HG03175 (cell line): ENCODE measurements around the gene SPATS1.

Experiments
- ATAC-seq: cut with Tn5 transposase; IDR thresholded peaks from one replicate; pipeline ENCODE4 v1.9.1; 2021; ENCODE audit warnings: mild to moderate bottlenecking, moderate library complexity; ENCODE audit not compliant: unreplicated experiment

The SPATS1 gene, protein sequence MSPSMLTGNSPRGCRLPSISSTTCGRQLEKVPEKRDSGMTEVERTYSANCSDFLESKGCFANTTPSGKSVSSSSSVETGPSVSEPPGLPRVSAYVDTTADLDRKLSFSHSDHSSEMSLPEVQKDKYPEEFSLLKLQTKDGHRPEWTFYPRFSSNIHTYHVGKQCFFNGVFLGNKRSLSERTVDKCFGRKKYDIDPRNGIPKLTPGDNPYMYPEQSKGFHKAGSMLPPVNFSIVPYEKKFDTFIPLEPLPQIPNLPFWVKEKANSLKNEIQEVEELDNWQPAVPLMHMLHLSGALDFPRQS

DNA sequence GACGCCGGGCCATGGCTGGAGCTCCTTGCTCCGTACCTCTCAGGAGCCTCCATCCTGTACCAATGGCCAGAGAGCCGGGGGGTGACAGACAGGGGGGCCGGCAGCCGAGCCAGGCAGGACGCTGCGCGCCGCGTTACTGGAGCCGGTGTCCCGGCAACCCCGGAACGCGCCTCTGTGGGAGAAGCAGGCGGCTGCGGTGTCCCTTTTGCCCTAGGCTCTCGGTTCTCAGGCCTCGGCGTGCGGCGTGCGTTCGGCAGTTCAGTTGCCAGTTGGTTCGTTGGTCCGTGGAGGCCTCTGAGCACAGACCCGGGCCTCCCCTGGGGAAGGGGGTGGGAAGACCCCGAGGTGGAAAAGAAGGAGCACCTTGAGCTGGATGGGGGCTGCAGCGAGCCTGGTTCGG is at the start of gene SPATS1:
Gene SPATS1, plus strand, starts transcription at position 162 of the 400 bp plus-strand sequence. CDS start 446 bp downstream, outside the sequence.
- ATAC-seq = no peak

DNA sequence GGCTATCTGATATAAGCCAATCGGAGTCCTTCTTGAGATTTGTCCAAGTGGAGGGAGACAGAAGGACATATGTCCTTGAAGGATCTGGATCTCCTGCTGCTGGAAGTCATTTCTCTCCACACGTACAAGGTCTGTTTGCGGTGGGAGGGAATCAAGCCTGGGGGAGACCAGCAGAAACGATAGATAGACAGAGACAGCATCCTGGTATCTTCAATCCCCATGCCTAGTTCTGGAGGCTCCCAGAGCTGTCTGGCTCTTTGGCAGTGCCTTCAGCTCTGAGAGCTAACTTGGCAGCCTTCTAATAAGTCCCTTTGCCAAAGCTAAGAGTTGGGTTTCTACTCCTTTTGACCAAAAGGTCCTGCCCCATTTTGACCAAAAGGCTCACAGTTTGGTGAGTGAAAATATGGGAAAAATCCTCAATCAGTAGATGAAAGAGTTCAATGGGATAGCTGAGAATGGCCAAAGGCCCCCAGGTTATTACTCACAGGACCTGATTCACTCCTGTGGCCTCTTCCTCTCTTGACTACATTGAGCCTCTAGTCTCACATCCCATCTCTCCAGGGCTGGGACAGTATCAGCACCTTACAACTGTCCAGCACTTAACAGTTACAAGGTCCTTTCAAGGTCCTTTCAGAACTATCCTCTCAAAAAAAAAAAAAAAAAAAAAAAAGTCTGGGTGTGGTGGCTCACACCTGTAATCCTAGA is 49.6 kb upstream of the SPATS1 start:
- no peak for ATAC-seq

DNA sequence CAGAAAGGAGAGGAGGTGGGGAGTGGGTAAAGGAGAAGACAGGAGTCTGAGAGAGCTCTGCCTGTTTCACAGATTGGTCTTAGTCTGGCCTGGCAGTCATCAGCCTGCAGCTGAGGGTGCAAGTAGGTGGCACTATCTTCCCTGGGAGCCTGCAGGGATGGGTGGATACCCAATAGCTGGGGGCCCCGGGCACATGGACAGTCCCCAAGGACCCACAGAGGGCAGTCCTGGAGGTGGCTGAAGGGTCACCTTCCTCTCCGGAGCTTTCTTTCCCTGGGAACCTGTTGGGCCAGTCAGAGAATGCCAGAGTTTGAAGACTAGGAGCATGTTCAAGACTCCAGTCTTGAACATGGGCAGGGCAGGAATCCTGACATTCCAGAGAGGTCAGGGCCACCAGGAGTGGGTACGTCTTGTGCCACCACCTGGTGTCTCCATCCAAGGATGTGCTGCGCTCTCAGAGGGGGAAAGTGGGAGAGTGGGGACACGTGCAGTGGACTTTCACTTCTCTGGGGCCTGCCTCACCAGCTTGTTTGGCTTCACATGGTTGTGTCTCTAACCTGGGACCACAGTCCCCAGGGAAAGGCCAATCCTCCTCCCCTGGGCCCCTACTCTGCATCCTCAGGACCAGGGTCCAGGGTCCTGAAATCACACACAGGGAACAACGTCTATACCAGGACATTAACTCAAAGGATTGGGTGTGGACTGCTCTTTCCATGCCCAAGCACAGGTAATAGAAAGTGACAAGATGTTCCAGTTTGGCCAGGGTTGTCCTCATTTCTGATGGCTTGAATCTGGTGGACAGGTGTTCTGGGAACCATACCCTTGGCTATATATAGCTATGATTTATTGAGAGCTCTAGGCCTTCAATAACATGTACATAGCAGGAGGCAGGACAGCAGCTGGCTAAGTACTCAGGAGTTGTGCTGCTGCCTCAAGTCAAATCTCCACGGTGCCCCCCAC is 47.3 kb upstream of the SPATS1 start:
- no peak for ATAC-seq

DNA sequence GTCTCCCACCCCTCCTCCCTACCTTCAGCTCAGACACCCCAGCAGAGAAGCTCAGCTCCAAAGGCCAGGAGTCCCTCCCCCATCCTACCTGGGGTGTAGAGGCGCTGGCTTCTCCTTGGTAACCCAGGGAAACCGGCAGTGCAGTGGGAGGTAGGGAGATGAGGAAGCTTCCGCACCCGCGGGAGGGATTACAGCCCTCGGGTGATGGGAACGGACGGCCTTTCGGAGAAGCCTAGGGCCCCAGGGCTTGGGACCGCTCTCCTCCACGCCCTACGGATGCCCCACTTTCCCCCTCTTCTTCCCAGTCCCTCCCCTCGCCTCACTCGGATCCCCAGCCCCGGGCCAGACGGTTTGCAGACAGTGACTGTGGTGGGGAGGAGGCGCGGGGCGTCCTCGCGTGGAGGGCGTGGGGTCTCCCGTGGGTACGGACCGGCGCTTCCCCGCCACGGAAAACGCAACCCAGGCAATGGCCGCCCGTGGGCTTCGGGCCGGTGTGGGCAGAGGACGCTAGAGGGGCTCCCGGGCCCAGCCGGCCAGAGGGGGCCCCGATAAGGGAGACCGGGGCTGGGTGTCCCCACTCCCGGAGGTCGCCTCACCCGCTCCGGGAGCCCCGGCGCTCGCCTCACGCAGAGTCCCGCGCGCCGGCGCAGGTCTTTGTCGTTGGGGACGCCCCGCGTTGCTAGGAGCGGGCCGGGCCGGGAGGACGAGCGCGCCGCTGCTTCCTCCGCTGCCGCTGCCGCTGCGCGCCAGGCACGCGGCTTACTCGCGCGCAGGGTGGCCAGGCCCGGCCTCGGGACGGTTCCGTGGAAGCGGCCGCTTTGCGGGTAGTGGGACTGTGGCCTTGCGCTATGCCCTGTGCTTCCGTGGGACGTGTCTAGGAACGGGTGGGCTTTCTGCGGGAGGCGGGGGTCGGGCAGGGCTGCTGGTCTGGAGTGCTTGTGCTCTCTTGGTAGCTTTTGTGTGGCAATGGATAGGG is 45.1 kb upstream of the SPATS1 start:
- peak; percentile 52 for ATAC-seq

DNA sequence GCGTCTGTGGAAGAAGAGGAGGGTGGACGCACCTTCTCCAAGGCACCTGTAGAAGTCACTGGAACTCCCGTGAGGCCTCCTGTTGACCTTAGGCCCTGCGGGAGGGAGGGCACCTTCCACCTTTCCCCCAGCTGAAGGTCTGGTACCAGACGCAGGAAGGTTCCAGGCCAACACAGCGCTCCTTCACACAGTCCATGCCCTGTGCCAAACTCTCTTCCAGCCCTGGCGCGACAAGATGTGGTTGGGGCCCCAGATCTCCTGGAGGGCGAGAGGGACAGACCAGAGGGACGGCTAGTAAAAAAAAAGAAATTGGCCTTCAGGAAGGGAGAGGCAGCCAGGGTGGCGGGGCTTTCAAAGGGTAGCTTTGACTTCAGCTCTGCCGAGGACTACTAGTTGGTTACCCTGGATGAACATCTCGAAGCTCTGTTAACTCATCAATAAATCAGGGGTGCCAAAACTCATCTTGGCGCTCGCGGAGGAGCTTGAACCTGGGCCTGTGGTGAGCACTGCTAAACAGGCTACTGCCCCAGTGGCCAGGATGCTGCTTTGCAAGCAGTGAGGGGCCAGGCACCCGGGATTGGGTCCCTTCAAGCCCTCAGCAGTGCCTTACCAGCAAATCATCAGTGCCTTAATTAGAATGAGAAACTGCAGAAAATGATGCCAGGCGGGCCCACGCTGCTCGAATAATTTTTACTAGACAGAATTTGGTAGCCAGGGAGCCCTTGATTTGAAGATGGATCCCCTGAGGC is 44.2 kb upstream of the SPATS1 start:
- ATAC-seq = no peak

DNA sequence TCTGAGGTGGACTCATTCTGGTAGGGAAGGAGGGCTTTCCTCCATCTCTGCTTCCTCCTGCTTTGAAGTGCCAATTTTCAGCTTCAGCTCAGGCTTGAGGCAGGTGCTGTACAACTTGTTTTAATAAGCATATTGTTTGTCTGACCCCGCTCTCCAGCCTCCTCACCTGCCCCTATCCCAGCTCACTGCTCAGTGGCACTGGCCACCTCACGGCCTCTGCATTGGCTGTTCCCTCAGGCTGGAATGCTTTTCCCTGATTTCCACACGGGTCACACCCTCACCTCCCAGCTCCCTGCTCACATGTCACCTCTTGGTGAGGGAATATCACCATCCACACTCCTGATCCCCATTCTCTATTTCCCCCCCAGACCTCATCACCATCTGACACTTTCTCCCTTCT is 43.6 kb upstream of the SPATS1 start:
- ATAC-seq = no peak

DNA sequence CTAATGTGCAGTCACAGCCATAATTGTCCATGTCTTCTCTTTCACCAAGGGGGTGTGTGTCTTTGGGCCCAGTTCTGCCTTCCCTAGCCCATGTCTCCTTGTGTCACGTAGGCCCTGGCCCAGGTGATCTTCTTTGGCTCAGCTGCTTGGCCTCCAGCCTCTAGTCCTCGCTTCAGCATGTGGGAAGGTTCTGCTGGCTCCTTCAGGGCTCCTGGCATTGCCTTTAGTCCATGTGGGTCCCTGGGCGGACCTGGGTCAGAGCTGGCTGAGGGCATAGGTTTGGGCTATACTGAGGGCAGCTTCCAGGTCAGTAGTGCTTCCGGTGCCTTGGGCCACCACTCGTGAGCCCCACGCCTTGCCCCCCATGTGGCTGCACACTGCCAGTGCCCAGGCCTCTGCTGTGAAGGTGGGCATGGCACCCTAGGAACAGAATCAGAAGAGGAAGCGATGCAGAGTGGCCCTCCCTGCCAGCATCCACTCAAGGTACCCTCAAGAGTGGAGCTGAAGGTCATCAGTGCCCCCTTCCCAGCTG is 42.1 kb upstream of the SPATS1 start:
- no peak for ATAC-seq

DNA sequence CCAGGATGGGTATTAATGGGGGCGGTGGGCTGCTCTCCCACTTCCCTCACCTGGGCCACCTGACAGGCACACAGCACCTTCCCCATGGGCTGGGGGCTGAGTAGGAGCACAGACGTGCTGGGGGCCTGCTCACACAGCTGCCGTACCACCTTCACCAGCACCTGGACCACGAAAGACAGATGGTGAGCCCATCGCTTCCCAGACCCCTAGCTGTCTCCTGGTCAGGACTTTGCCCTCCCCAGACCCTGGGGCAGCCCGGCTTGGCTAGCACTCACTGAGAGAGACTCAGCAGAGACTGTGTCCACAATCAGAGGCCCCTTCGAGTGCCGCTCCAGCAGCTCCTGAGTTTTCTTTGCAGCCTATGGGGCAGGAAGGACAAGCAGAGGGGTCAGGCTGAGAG is 41.3 kb upstream of the SPATS1 start:
- ATAC-seq = no peak

DNA sequence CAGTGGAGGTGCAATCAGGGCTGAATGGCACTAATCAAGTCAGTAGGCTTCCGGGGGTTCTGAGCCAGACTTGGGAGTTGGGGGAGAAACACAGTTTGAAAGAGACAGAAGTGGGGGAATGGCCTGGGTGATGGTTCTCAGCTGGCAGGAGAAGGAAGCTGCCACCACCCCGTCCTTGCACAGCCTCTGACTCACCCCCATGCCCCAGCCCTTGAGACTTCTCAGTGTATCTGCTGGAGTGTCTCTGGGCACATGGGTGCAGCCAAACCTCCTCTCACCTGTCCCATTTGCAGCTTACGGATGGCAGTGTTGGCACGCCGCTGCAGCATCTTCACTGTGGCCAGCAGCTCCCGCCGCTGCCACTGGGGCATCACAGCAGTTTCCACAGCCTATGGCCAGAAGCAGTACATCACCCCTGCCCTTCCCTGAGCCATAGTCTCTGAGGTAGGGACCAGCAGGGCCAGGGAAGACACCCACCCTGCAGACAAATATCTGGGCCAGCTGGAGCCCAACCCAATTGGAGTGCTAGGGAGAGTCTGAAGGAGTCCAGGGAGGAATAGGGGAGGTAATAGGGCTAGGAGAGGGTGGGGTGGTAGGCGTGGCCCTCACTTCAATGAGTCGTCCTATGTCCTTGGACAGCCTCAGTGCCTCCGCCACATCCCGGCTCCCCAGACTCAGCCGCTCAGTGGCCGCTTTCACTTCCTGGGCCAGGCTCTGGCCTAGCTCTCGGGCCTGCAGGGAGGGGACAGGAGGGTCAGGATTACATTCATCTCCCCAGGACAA is 40.5 kb upstream of the SPATS1 start:
- ATAC-seq = no peak

DNA sequence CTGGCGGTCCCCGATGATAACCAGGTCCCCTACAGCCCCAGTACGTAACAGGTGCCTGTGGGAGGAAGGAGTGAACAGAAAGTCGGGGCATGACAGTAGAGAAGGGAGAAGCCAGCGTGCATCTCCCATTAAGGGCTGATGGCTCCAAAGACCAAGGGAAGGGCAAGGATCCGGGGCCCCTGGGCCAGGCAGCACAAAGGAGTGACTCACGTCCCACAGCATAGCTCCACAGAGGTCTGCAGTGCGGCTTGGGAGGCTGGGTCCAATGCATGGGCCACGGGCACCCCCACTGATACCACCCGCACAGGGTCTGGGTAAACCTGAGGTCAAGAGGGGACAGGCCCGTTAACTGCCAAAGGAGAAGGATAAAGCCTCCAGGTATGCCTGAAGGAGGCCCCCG is 39.6 kb upstream of the SPATS1 start:
- no peak for ATAC-seq

DNA sequence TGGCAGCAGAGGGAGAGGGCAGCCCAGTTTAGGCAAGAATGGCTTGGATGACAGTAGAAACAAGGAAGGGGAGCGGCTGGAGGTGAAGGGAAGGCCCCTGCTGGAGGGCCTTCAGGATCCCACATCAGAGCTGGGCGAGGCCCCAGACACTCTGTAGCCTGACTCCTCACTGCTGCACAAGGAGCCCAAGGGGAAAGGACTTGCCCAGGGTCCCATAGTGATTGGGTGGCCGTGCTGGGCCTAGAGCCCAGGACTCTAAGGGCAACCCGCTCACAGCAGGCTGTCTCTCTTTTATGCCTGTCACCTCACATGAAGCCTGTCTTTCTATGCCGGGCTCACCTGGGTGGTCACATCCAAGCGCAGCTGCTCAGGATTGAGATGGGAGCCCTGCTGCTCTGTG is 38.6 kb upstream of the SPATS1 start:
- no peak for ATAC-seq

DNA sequence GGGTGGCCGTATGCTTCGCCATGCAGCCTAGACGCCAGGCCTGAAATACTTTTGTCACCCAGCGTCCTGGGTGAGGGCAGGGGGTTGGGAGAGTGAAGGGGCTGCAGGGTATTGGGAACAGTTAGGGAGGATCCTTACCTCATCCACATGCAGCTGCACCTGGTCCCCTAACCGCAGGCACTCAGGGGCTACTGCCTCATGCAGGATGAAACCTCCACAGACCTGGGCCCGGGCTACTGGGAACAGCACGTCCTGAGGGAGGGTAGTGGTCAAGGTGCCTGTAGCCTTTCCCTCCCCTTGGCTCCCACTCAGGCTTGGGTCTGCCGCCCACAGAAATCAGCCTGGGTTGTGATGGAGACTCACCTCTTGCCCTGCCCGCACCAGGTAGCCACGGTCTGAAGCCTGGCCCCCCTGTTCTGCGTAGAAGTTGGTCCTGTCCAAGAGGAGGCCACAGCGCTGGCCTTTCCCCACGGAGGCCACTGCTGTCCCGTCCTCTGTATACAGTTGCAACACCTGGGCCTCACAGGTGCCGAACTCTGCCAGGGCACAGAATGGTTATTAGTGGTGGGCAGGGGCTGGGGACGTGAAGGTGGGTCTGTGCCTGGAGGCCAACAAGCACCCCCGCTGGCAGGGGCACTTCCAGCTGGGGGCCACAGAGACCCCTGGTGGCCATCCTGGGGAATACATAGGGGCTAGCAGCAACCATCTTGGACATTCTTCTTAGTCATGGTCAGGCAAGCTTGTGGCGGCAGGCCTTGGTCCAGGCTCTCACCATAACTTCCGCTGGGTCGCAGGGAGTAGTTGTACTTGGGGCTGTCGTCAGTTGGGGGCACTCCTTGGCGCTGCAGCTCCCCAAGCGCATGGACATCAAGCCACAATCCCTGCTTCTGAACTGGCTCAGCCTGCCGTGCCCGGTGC is 37.9 kb upstream of the SPATS1 start:
- peak; percentile 41 for ATAC-seq

DNA sequence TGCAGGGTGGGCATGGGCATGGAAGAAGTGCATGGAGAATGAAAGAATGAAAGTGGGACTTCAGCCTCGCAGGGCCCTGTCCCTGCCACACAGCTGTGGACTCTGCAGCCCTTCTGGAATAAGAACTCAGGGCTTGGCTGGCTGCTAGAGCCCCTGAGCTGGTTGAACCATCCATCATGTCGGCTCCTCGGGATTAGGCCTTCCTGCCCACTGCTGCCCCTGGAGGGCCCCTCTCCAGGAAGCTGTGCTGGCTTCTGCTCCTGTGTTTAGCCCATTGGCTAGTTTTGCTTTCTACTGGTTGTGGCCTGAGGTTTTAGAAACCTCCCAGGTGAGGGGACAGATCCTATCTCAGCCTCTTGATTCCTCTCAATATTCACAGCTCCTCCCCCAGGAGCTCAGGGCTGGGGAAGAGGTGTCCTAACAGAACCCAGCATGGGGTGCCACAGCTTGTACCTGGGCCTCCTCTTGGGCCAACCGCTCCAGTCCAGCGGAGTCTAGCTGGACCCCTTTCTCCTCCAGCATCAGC is 37.2 kb upstream of the SPATS1 start:
- ATAC-seq = no peak

DNA sequence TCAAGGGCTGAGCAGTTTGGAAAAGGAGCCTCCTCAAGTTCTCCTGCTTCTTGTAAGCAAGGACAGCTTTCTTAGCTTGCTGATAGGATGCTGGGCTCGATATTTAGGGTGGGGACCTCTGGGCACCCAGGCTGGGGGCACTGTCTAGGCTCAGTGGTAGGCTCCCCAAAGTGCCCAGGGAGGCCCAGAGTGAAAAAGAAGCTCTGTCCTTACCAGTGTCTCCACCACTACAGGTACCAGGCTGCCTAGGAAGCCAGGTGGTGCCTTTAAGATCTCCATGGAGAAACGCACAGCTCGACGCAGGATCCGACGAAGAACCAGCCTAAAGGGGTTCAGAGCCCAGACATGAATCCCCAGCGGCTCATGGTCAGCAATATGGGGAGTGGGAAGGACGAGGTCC is 35.7 kb upstream of the SPATS1 start:
- no peak for ATAC-seq

DNA sequence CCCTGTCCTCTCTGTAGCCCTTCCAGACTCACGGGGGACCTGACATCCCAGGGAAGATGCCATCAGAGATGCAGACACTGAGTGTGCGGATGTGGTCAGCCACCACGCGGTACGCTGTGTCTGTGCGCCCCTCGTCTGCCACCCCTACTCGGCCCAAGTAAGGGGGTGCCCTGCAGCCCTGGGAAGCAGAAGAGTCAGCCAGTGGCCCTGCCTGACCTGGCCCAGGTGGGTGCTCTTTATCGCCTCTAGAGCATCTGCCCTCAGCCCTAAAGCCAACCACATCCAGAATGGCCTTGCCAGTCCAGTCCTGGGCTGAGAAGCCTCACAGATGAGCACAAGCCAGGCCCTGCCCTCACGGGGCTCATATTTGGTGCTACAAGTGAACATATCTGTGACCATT is 35.2 kb upstream of the SPATS1 start:
- no peak for ATAC-seq

DNA sequence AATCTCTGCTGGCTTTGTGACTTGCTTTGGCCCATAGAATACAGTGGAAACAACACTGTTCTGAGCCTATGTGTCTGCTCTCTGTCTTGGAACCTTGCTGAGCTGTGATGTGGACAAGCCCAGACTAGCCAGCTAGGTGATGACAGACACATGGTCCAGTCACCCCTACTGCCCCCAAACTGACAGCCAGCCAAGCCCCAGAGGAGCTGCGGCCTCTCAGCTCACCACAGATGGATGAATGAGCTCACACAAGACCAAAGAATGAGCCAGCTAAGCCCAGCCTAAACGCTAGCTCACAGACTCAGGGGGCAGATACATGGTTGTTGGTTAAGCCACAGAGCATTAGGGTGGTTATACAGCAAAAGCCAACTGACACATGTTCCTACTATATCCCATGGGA is 33.4 kb upstream of the SPATS1 start:
- ATAC-seq = no peak

DNA sequence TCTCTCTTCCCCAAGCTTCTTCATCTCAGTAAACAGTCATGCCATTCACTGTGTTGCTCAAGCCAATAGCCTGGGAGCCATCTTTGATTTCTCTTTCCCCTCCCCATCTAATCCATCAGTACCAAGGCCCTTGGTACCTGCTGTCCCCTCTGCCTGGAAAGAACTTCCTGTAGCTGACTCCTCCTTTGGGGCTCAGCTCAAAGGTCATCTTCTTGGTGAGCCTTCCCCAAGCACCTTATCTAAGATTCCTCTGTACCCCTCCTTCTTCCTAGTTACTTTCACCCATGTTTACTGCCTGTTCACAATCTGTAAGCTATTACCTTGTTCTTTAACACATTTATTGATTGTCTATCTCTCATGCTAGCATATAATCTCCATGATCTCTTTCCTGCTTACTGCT is 32.8 kb upstream of the SPATS1 start:
- ATAC-seq = no peak
